KOPT-K1 (cell line): ENCODE data around the gene ZNF493.
A peak's percentile ranks its signal among the peaks of the same experiment; 100 is the strongest.

Source experiments
- H3K27ac ChIP-seq: fragments of 200-600 bp; sonication (generic); 2 replicates; pipeline ENCODE4 v1.5.1; 2016; ENCODE audit warnings: antibody characterized with exemption, mild to moderate bottlenecking, low read depth, low read length; ENCODE audit not compliant: poor library complexity, severe bottlenecking
- H3K36me3 ChIP-seq: fragments of 200-600 bp; sonication (generic); 2 replicates; pipeline ENCODE4 v1.5.1; 2017; ENCODE audit warnings: antibody characterized with exemption, mild to moderate bottlenecking, low read length, moderate library complexity; ENCODE audit not compliant: insufficient read depth
- H3K9me3 ChIP-seq: fragments of 200-600 bp; sonication (generic); 2 replicates; pipeline ENCODE4 v1.5.1; 2017; ENCODE audit warnings: antibody characterized with exemption, low read length, mild to moderate bottlenecking; ENCODE audit not compliant: insufficient read depth, poor library complexity, severe bottlenecking

The ZNF493 gene

DNA sequence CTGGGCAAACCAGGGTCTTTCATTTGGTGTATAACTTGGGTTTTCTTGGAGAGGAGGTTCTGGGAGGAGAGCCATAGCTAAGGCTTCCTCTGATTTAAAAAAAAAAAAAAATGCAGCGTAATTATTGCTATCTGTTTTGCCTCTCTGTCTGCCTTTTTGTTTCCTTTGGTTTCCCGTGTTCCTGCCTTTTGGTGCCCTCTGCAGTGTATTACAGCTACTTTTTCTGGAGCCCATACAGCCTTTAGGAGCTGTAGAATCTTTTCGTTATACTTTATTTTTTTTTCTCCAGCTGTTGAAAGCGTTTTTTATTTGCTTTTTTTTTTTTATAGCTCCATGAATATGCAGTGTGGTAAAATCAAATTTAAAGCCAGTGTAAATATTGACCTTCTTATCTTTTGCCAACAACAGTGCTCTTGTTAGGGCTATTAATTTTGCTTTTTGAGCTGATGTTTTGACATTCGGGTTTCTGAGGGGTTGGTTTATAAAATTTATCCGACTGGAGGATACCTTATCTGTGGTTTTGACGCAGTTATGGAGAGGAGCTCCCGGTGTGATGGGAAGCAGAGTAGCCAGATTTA, 38.1 kb downstream of the ZNF493 start:
- no peaks in the 10 kb centered on the region for H3K36me3 ChIP-seq

DNA sequence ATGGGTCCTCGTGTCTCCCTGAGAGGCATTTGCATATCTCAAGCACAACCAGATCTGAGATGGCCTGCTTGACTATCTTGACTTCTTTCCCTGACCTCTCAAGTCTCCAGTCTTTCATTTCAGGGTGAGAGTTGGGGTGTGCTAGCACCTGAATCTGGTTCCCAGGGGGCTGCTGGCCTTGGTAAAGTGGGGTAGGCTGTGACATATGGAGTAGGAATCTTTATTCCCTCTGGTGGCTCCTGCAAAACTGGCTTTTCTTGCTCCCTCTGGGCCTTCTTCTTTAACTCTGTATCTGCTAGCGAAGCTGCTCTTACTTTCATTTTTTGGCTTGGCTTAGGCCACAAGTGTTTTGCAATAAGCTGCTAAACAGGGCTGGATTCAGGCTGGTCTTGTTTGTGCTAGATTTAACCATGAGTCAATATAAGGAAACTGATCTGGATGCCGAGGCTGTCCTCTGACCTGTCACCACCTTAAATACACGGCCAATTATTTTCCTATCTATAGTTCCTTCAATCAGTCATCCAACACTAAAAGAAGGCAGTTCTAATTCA, 42.3 kb downstream of the ZNF493 start:
- no peak overlapping the region for H3K27ac ChIP-seq
- H3K36me3 ChIP-seq = peaks cover 4% of the 10 kb centered on the region; the same call in 1 of the 2 replicates
- peaks cover 69% of the 10 kb centered on the region for H3K9me3 ChIP-seq

More for the DNA sequence above, 38.1 kb downstream of the ZNF493 start:
- peaks cover 75% of the 10 kb centered on the region for H3K9me3 ChIP-seq
- no peak overlapping the region for H3K27ac ChIP-seq

DNA sequence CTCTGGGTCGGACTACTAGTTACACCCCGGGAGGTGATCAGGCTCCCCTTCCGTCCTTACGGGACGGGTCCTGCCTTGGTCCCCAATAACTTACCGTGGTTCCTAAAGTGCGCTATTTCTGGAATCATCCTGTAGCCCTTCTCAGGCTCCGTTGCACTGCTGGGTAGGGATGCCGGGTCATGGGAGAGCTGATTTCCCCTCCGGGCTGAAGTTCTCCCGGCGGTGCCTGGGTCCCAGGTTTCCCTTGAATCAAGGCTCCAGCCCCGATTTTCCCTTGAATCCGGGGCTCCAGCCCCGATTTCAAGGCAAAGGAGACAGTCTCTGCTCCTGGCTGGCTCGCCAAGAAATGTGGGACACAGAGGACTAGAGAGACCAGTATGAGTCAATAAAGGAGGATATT, 43.4 kb downstream of the ZNF493 start:
- H3K27ac ChIP-seq = no peak overlapping the region
- H3K36me3 ChIP-seq = peaks cover 4% of the 10 kb centered on the region; the same call in 1 of the 2 replicates
- peaks cover 74% of the 10 kb centered on the region for H3K9me3 ChIP-seq

- peaks cover 98% of the 10 kb centered on the region for H3K9me3 ChIP-seq
- no peak overlapping the region for H3K27ac ChIP-seq
- H3K36me3 ChIP-seq = peaks cover 75% of the 10 kb centered on the region
Observed at GRCh38 chr19:21451187-21451586, 54.3 kb downstream of the ZNF493 start.

- Histone ChIP-seq H3K36me3 (peaks cover 75% of the 10 kb centered on the region), H3K27ac (no peak overlapping the region), H3K9me3 (peaks cover 97% of the 10 kb centered on the region)
Observed at GRCh38 chr19:21454901-21455300, 58.0 kb downstream of the ZNF493 start.

- peaks cover 51% of the 10 kb centered on the region for H3K36me3 ChIP-seq
- no peak overlapping the region for H3K27ac ChIP-seq
- H3K9me3 ChIP-seq = peaks cover 68% of the 10 kb centered on the region
Observed at GRCh38 chr19:21460686-21461085, 63.8 kb downstream of the ZNF493 start.

DNA sequence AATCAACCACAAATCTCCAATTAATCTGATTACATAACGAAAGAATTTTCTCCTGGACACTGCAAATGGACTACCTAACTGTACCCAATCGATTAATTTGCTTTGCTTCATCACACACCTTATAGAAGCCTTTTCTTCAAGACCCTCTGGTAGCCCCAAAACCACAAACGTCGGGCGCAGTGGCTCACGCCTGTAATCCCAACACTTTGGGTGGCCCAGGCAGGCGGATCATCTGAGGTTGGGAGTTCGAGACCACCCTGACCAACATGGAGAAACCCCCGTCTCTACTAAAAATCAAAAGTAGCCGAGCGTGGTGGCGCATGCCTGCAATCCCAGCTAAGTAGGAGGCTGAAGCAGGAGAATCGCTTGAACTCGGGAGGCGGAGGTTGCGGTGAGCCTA, 65.6 kb downstream of the ZNF493 start:
- Histone ChIP-seq H3K9me3 (peaks cover 49% of the 10 kb centered on the region), H3K27ac (no peak overlapping the region), H3K36me3 (peaks cover 34% of the 10 kb centered on the region)

GRCh38 chr19:21463449-21464105, 66.6 kb downstream of the ZNF493 start:
- Histone ChIP-seq H3K9me3 (peaks cover 40% of the 10 kb centered on the region), H3K27ac (peak overlapping the region; percentile 77), H3K36me3 (peaks cover 25% of the 10 kb centered on the region)

DNA sequence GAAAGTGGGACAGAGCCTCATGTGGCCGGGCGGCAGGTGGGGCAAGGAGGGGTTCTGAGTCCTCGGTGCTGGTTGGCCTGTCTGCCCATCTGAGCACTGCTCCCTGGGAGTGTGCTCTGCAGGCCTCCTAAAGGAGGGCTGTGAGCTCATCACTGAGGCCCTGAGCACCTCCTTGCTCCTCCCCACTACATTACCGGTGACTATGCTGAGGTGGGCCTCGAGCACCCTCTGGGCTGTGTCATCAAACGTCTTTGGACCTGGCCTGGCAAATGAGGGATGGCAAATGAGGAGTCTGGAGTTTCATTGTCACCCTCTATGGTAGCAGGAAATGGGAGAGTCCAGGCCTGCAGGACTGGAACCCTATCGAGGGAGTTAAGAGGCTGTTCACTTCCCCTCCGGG, 69.7 kb downstream of the ZNF493 start:
- H3K36me3 ChIP-seq = peaks cover 10% of the 10 kb centered on the region
- no peak overlapping the region for H3K27ac ChIP-seq
- peaks cover 12% of the 10 kb centered on the region for H3K9me3 ChIP-seq

- no peaks in the 10 kb centered on the region for H3K36me3 ChIP-seq
- H3K9me3 ChIP-seq = peaks cover 2% of the 10 kb centered on the region
- H3K27ac ChIP-seq = no peak overlapping the region
Observed at GRCh38 chr19:21468791-21469190, 71.9 kb downstream of the ZNF493 start.

DNA sequence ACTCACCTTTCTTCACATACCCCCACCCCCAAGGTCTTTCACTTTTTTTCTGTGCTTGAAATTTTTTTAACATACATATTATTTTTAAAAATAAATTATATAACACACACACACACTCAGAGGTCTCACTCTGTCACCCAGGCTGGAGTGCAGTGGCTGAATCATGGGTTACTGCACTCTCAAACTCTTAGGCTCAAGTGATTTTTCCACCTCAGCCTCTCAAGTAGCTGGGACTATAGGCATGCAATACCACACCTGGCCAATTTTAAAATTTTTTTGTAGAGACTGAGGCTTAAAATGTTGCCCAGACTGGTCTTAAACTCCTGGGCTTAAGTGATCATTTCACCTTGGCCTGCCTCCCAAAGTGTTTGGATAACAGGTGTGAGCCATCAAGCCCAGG, 75.6 kb downstream of the ZNF493 start:
- Histone ChIP-seq H3K27ac (no peak overlapping the region), H3K36me3 (no peaks in the 10 kb centered on the region), H3K9me3 (peaks cover 14% of the 10 kb centered on the region)

DNA sequence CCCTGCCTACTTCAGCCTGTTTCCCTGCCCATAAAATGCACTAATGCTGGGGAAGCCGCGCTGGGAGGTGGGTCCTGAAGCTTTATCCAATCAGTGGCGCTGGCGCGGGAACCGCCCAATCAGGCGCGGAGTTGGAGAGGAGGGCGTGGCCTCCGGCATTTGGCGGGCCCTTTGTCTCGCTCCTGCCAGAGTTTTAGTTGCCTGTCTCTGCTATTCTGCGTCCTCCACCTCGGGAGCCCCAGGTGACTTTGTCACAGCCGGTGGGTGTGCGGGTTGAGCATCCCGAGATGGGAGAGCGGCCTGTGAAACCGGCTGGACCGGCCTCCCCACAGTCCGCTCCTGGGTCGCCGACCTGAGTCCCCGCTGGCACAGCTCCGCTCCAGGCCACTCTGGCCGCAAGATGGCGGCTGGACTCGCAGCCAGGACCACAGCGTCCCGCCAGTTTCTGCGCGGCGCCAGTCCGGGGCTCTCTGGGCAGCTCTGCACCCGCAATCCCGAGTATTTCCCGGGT, 77.8 kb downstream of the ZNF493 start:
- Histone ChIP-seq H3K36me3 (no peaks in the 10 kb centered on the region), H3K27ac (peak overlapping the region; percentile 80), H3K9me3 (peaks cover 14% of the 10 kb centered on the region)
